Aorta (tissue), 5 donors: ENCODE data around the gene HBA1. TPM values are rescaled to one million over a fixed set of nuclear protein-coding genes. Genes with fewer than 3 reads are reported as not detected.
"Not testable (repeated sequence)": the region's sequence is repeated elsewhere in the genome, so short reads cannot be mapped to it uniquely, and the experiment has no call there.

ENCODE experiments used
- ATAC-seq: fragments of 200-7000 bp; cut with Tn5 transposase; one replicate; pipeline ENCODE4 v1.9.1; 2022; ENCODE audit warnings: moderate library complexity; ENCODE audit not compliant: low FRiP score
- DNase-seq, 2 donors: peaks; one replicate each; pipeline ENCODE4 v3.0.0-alpha.2; 2020
- H3K27ac ChIP-seq, 2 donors: one replicate each; pipeline ENCODE4 v1.5.1; 2013; ENCODE audit warnings: low read length in 2 of 2, mild to moderate bottlenecking in 2 of 2, moderate library complexity in 2 of 2, control low read depth in 1 of 2, inconsistent platforms in 1 of 2, low read depth in 1 of 2
- H3K27me3 ChIP-seq, 2 donors: one replicate each; pipeline ENCODE4 v1.6.1; 2013; ENCODE audit warnings: control low read depth in 1 of 2, low read length in 1 of 2, mild to moderate bottlenecking in 1 of 2, moderate library complexity in 1 of 2; ENCODE audit not compliant: insufficient read depth in 2 of 2, control insufficient read depth in 1 of 2
- H3K36me3 ChIP-seq, 2 donors: one replicate each; pipeline ENCODE4 v1.6.1; 2013; ENCODE audit warnings: control low read depth in 1 of 2, low read length in 1 of 2, mild to moderate bottlenecking in 1 of 2; ENCODE audit not compliant: insufficient read depth in 2 of 2, control insufficient read depth in 1 of 2
- H3K4me1 ChIP-seq, 2 donors: one replicate each; pipeline ENCODE4 v1.6.1; 2013; ENCODE audit warnings: low read length in 2 of 2, control low read depth in 1 of 2, mild to moderate bottlenecking in 1 of 2, moderate library complexity in 1 of 2; ENCODE audit not compliant: insufficient read depth in 2 of 2, control insufficient read depth in 1 of 2
- H3K4me3 ChIP-seq, 2 donors: one replicate each; pipeline ENCODE4 v1.5.1; 2013; ENCODE audit warnings: low read length in 2 of 2, control low read depth in 1 of 2, mild to moderate bottlenecking in 1 of 2
- H3K9me3 ChIP-seq: one replicate; pipeline ENCODE4 v1.6.1; 2013; ENCODE audit warnings: mild to moderate bottlenecking, low read length; ENCODE audit not compliant: control insufficient read depth
- WGBS, 2 donors: extraction: QIAGEN DNeasy Blood & Tissue Kit; methylation state at CpG; one replicate each; pipeline ENCODE4 v1.1.7; 2013; 5-methylcytosine and 5-hydroxymethylcytosine counted together
- intact Hi-C, 2 donors: fragments of 100-400 bp; cut with DNase I; formaldehyde crosslinking; loops; one replicate each; pipeline versions ENCODE4 v1.14.2 to v1.15.0; 2022
- polyA plus RNA-seq, 2 donors: library from polyadenylated mRNA; stranded (reverse); fragments of 200-250 nt; gene quantifications; one replicate each; pipeline ENCODE4 v1.2.3, GENCODE V29; 2013
- total RNA-seq, 2 donors: library from RNA; stranded (reverse); fragmentation: NEBNext Ultra II Directional; extraction: Animal tissue kit (Norgen Biotek cat#: 25700); gene quantifications; one replicate each; pipeline ENCODE4 v1.2.1, GENCODE V29; 2021
- donor health status: healthy with polysubstance abuse.
- donor health status: Bipolar disorder and iron deficiency.
- donor health status: DM: no; HTN: no; CAD: no.
- donor health status: DM: no; HTN: no; CAD: no.
- donor health status: DM: yes; HTN: yes; CAD: no.

HBA1 gene
- total and polyA plus RNA-seq, 4 donors: 8.0 to 1,337 (median 559) TPM; not detected in 1

GRCh38 chr16:143047-143446 is 33.4 kb upstream of the HBA1 start:
- H3K36me3 ChIP-seq: no peaks in the 10 kb centered on the region
- H3K4me3 ChIP-seq: no peak overlapping the region
- no peak overlapping the region for H3K27ac ChIP-seq
- WGBS, 2 donors: 81% methylated on average over 6 of the region's 6 CpGs
- ATAC-seq: no peak
- H3K27me3 ChIP-seq: no peaks in the 10 kb centered on the region
- H3K4me1 ChIP-seq: no peaks in the 10 kb centered on the region
- no peaks in the 10 kb centered on the region for H3K9me3 ChIP-seq
- intact Hi-C loops: no loop called here
- DNase-seq: no peak

DNA sequence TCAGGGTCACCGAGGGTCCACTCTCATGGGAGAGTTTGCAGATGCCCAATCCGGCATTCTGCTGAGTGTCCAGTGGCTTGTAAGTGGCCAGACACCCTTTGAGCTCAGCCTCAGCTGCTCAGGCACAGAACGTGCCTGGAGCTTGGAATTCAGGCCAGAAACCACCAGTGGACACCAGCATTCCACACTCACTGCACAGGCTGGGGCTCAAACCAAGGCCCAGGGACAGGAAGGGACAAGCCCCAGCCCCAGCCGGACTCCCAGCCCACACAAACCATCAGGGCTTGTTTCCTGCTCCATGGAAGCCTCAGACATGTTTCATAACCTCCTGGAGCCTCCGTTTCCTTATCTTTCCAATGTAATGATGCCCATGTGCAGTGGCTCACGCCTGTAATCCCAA is 33.0 kb upstream of the HBA1 start:
- H3K4me3 ChIP-seq: no peak overlapping the region
- WGBS, 2 donors: 54 to 56% methylated on average over 6 of the region's 6 CpGs
- intact Hi-C loops: no loop called here
- no peak for ATAC-seq
- no peaks in the 10 kb centered on the region for H3K36me3 ChIP-seq
- no peak for DNase-seq
- no peak overlapping the region for H3K27ac ChIP-seq
- no peaks in the 10 kb centered on the region for H3K27me3 ChIP-seq
- H3K9me3 ChIP-seq: no peaks in the 10 kb centered on the region
- H3K4me1 ChIP-seq: no peaks in the 10 kb centered on the region

GRCh38 chr16:144797-145252 is 31.7 kb upstream of the HBA1 start:
- DNase-seq: no peak
- H3K27me3 ChIP-seq: no peaks in the 10 kb centered on the region

DNA sequence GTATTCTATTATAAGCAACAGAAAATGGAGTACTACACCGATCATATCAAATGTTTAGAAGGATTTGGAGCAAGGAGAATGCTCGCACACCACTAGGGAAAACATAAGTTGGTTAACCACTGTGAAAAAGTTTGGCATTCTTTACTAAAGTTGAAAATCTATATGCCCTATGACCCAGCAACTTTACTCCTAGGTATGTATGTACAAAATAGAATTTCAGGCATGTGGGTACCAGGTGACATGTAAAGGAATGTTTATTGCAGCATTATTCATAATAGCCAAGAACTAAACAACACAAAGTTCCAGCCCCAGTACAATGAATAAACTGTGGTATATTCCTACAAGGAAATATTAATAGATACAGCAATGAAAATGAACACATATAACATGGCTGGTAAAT is 29.8 kb upstream of the HBA1 start:
- H3K9me3 ChIP-seq: no peaks in the 10 kb centered on the region
- no peak overlapping the region for H3K27ac ChIP-seq
- H3K4me1 ChIP-seq: no peaks in the 10 kb centered on the region
- no peaks in the 10 kb centered on the region for H3K36me3 ChIP-seq
- no peaks in the 10 kb centered on the region for H3K27me3 ChIP-seq
- ATAC-seq (no peak), DNase-seq (no peak)
- H3K4me3 ChIP-seq: no peak overlapping the region
- intact Hi-C loops: no loop called here
- 81 to 83% methylated on average over 2 of the region's 2 CpGs for WGBS, 2 donors

More at GRCh38 chr16:144797-145252, 31.7 kb upstream of the HBA1 start:
- Histone ChIP-seq H3K27ac (no peak overlapping the region), H3K9me3 (no peaks in the 10 kb centered on the region), H3K4me1 (no peaks in the 10 kb centered on the region), H3K36me3 (no peaks in the 10 kb centered on the region), H3K4me3 (no peak overlapping the region)
- WGBS, 2 donors: 89 to 90% methylated on average over 14 of the region's 14 CpGs
- ATAC-seq: no peak
- intact Hi-C loops: no loop called here

DNA sequence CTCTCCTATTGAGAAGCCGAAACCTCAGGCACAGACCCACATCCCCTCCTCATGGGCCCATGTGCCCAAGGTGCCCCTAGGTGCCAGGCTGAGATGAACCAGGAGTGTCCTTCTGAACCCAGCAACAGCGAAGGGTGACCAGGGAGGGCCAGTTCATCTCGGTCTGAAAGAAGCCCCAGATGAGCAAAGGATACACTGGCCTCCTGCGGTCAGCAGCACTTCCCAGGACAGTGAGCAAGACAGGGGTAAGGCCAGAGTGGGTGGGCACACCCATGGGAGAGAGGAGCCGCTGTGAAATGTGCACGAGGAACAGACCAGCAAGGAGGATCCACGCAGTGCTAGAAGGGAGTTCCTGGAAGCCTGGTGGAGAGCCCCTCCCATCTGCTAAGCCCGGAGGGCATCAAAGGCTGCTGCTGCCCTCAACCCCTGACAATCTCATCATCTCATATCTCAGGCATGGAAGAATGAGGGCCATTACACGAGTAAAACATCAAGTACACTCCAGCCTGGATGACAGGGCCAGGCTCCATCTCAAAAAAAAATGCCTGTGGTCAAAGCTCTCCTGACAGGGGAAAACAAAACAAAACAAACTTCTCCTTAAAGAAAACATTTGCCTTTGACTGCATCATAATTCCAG is 27.3 kb upstream of the HBA1 start:
- Histone ChIP-seq H3K4me1 (no peaks in the 10 kb centered on the region), H3K27me3 (no peaks in the 10 kb centered on the region), H3K9me3 (no peaks in the 10 kb centered on the region), H3K36me3 (no peaks in the 10 kb centered on the region), H3K27ac (no peak overlapping the region), H3K4me3 (no peak overlapping the region)
- WGBS, 2 donors: 41 to 47% methylated on average over 9 of the region's 9 CpGs
- ATAC-seq: no peak
- peak in 1 of 2 donors; percentile 15 for DNase-seq
- intact Hi-C loops: no loop called here

GRCh38 chr16:152141-153128 is 24.0 kb upstream of the HBA1 start, which contains the start of gene HBZ:
Gene HBZ, plus strand, starts transcription at chr16:152644. Its CDS starts 266 bp downstream, at chr16:152910.
- Histone ChIP-seq H3K36me3 (no peaks in the 10 kb centered on the region), H3K27ac (no peak within 1 kb of the TSS), H3K27me3 (peaks cover 0 to 2% of the 10 kb centered on the region in 2 donors), H3K4me1 (no peaks in the 10 kb centered on the region), H3K9me3 (no peaks in the 10 kb centered on the region), H3K4me3 (no peak within 1 kb of the TSS)
- 78 to 80% methylated on average over 17 of the region's 17 CpGs for WGBS, 2 donors
- peak in 1 of 2 donors; percentile 61 for DNase-seq
- intact Hi-C loops: no loop called here
- no peak for ATAC-seq

GRCh38 chr16:153129-153521 is 23.4 kb upstream of the HBA1 start:
- ATAC-seq, H3K4me1 ChIP-seq, intact Hi-C loops, H3K36me3 ChIP-seq, H3K27ac ChIP-seq, DNase-seq, H3K27me3 ChIP-seq, H3K9me3 ChIP-seq, H3K4me3 ChIP-seq: not testable (repeated sequence)
- 83% methylated on average over 4 of the region's 6 CpGs for WGBS, 2 donors

- H3K4me3 ChIP-seq, intact Hi-C loops, H3K27ac ChIP-seq, ATAC-seq, DNase-seq, H3K4me1 ChIP-seq, H3K9me3 ChIP-seq, H3K36me3 ChIP-seq, H3K27me3 ChIP-seq: not testable (repeated sequence)
- WGBS, 2 donors: 3% methylated on average over 19 of the region's 74 CpGs; no CpG with 5 or more reads in 1 of the 2 donors
These were observed 22.8 kb upstream of the HBA1 start for GRCh38 chr16:153550-154216.
